Hematopoietic multipotent progenitor cell treated with erythropoietin and hydrocortisone succinate and interleukin-3 and kit ligand, for 6 days (in vitro differentiated cells): ENCODE results near the gene GARIN5B.

ENCODE experiments used
- DNase-seq: peaks from one replicate; pipeline ENCODE4 v3.0.0-alpha.2; 2015

The GARIN5B gene

DNA sequence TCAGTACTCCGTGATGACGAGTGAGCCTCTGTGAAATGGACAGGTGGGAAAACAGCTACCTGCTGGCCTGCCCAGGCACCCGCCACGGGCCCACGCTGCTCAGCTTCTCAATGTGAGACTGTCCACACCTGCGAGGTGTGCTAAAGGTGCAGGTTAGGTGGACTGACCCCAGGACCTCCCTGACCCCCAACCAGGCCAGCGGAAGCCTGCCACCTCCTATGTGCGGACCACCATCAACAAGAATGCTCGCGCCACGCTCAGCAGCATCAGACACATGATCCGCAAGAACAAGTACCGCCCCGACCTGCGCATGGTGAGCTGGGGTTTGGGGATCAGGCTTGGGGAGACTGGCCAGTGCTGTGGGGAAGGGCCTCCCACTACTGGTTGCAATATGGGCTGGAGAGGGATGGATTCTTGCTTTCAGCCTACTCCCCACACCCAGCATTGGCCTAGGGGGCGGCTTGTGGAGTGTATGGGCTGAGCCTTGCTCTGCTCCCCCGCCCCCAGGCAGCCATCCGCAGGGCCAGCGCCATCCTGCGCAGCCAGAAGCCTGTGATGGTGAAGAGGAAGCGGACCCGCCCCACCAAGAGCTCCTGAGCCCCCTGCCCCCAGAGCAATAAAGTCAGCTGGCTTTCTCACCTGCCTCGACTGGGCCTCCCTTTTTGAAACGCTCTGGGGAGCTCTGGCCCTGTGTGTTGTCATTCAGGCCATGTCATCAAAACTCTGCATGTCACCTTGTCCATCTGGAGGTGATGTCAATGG is 24.9 kb upstream of the GARIN5B start:
- no peak for DNase-seq

GRCh38 chr19:55386493-55386971 is 23.5 kb upstream of the GARIN5B start:
- DNase-seq: peak; percentile 36

DNA sequence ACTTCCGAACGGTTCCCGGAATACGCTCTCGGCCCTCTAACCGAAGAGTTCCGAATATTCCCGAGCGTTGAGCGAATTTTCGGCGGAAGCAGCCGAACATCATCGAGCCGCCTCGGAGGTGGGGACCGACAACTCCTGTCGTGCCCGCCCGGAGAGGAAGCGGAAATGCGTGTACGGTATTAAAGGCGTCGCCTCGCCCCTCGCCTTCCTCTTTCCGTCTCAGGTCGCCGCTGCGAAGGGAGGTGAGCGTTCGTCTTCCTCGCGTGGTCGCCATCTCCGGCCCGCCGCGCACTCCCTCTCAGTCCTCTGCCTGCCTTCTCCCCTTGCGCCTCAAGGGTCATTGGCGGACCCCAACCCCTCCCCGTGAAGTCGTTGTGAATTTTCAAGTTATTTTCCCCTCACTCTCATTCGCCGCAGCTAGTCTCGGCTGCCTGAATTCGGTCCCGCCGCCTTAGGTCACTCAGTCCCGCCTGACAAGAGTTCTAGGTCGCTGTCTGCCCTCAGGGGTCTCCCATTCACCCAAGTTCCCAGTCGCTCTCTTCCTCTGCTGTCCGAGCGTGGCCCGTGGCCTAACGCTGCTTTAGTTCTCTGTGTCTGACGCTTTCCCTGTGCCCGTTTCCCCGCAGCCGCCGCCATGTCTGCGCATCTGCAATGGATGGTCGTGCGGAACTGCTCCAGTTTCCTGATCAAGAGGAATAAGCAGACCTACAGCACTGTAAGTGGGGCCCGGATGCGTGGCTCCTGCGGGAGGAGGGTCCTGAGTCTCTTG is 22.8 kb upstream of the GARIN5B start, which contains the start of gene RPL28:
TSS of gene RPL28 (plus strand) at position 209 of the 769 bp plus-strand sequence. CDS start at position 635, 426 bp downstream.
- peak; percentile 99 for DNase-seq

GRCh38 chr19:55384920-55385723 is 22.1 kb upstream of the GARIN5B start:
- DNase-seq: peak; percentile 98

DNA sequence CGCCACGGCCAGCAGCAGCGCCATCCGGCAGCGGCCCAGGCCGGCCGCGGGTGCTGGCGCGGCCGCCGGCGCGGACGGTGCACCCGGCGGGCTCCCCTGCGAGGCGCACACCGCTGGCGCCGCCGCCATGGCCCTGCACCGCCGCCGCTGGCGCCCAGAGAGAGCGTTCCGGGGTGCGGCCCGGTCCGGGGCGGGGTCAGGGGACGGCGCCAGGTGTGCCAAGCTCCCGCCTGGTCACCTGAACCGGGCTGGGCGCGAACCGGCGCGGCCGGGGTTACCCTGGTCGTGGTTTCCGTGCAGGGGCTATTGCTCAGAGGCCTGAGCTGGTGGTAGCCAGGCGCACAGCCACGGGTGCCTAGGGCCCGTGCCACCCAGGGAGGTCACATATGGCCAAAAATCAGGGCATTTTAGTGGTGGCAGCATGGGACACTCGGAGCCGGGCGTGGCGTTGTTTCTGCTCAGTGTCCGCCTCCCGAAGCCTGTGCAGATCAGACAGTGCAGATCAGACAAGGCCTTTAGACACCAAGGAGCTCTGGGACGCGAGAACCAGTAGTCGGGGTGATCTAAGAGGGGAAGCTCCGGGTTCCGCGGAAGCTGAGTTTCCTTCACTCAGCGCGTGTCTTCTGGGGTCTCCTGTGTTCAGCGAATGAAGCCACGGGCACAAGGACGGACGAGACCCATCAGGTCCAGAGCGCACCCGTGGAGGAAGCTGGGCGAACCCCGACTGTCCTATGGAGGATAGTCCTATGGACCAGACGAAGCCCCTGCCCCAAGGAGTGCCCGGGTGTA is 21.3 kb upstream of the GARIN5B start, which contains the start of gene TMEM238:
TSS of gene TMEM238 (minus strand) at position 162 of the 789 bp plus-strand sequence. CDS start at position 129, 33 bp downstream.
- peak; percentile 75 for DNase-seq

DNA sequence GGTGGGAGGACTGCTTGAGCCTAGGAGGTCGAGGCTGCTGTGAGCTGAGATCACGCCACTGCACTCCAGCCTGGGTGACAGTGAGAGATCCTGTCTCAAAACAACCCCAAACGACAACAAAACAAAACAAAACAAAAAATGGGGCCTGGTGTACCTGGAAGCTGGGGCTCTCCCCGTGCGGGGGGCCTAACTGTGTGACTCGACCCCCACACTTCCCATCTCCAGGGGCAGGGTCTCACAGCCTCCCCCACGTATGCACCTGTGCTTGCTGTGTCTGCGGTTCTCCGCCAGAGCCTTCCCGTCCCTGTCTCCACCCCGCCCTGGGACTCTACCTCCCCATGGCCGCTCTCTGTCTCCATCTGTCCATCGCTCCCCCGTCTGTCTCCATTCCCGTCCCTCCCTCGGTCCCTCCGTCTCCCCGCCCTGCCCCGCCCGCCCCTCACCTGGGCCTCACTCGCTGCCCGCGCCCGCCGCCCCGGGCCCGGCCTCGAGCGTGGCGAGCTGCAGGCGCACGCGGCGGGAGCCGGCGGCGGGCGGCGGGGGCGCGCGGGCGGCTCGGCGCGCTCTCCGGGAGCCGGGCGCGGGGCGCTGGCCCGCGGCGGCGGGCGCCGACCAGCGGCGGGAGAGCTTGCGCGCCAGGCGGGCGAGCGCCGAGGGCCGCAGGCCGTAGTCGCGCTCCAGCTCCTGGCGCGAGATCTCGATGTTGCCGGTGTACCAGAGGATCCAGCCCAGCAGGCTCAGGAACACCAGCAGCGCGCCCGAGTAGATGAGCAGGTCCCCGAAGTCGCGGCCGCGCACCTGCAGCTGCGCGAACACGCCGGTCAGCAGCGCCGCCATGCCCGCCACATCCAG is 20.4 kb upstream of the GARIN5B start:
- peak; percentile 77 for DNase-seq

GRCh38 chr19:55382522-55383054 is 19.5 kb upstream of the GARIN5B start:
- no peak for DNase-seq

DNA sequence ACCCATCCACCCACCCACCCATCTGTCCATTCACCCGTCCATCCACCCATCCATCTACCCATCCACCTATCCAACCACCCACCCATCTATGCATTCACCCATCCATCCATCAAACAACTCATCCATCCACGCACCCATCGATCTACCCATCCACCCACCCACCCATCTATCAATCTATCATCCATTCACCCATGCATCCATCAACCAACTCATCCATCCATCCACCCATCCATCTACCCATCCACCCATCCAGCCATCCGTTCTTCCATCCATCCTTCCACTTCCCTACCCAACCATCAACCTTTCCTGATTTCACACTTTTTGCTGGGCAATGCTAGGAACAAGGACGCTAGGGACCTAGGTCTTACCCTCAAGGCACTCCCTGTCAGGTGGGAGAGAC is 19.0 kb upstream of the GARIN5B start:
- no peak for DNase-seq

- no peak for DNase-seq
Measured at GRCh38 chr19:55379174-55379573, 16.1 kb upstream of the GARIN5B start.

DNA sequence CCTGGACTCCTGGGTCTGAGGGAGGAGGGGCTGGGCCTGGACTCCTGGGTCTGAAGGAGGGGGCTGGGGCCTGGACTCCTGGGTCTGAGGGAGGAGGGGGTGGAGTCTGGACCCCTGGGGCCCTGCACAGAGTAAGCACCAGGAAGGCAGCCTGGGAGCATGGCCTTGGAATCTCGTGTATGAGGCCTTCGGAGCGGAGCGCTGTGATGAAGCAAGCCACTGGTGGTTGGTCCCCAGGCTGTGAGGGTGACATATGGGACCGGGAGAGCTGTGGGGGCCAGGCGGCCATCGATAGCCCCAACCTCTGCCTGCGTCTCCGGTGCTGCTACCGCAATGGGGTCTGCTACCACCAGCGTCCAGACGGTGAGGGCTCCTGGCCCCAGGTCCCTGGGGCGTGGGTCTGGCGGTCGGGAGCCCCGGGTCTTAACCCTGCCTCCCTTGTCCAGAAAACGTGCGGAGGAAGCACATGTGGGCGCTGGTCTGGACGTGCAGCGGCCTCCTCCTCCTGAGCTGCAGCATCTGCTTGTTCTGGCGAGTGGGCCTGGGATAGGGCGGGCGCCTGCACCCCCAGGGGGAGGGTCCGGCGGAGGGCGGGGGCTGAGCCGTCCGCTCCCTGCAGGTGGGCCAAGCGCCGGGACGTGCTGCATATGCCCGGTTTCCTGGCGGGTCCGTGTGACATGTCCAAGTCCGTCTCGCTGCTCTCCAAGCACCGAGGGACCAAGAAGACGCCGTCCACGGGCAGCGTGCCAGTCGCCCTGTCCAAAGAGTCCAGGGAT is 14.5 kb upstream of the GARIN5B start:
- DNase-seq: no peak

DNA sequence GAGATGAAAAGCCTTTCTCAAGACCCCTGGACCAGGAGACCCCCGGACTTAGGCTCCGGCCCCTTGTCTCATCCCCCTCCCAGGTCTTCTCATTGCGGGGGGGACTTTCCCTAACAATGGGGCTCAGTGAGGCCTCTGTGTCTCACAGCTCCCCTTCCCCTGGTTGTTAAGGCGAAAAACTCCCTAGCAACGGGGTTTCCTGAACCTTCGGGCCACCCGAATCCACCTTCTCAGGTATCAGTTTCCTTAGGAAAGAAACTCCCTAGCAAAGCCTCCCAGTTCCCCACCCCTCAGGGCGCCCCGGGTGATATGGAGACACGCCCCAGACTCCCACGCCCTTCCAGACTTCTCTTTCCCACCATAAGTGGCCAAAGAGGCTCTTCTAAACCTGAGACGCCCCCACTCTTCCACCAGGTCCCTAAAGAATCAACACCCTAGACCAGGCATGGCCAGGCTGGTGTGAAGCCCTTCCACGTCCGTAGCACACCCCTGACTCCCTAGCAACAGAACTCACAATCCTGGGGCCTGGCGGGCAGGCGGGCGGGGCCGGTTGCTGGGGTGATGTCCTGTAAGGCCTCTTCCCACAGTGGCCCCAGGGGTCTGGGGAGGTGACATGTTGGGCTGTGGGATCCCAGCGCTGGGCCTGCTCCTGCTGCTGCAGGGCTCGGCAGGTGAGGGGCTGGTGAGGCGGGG is 13.3 kb upstream of the GARIN5B start, which contains the start of gene TMEM190:
TSS of gene TMEM190 (plus strand) at position 586 of the 693 bp plus-strand sequence. CDS start at position 614, 28 bp downstream.
- peak; percentile 34 for DNase-seq

GRCh38 chr19:55373993-55374757 is 11.1 kb upstream of the GARIN5B start:
- DNase-seq: no peak

DNA sequence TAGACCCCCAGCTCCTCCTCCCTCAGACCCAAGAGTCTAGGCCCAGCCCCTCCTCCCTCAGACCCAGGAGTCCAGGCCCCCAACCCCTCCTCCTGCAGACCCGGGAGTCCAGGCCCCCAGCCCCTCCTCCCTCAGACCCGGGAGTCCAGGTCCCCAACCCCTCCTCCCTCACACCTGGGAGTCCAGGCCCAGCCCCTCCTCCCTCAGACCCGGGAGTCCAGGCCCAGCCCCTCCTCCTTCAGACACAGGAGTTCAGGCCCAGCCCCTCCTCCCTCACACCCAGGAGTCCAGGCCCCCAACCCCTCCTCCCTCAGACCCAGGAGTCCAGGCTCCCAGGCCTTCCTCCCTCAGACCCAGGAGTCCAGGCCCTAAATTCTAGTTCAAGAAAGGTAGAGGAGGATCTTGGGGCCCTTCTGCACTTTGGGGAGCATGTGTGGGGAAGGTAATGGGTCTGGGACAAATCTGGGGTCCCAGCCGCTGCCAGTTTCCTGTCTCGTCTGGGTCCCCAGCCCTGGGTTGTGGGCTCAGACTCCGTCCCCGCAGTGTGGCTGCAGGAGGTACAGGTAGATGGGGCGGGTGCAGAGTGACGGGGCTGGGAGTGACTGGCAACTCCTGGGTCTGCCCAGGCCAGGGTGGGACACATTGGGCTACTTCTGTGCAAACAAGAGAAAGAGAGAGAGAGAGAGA is 10.4 kb upstream of the GARIN5B start:
- no peak for DNase-seq

GRCh38 chr19:55372316-55373081 is 9.4 kb upstream of the GARIN5B start:
- no peak for DNase-seq

DNA sequence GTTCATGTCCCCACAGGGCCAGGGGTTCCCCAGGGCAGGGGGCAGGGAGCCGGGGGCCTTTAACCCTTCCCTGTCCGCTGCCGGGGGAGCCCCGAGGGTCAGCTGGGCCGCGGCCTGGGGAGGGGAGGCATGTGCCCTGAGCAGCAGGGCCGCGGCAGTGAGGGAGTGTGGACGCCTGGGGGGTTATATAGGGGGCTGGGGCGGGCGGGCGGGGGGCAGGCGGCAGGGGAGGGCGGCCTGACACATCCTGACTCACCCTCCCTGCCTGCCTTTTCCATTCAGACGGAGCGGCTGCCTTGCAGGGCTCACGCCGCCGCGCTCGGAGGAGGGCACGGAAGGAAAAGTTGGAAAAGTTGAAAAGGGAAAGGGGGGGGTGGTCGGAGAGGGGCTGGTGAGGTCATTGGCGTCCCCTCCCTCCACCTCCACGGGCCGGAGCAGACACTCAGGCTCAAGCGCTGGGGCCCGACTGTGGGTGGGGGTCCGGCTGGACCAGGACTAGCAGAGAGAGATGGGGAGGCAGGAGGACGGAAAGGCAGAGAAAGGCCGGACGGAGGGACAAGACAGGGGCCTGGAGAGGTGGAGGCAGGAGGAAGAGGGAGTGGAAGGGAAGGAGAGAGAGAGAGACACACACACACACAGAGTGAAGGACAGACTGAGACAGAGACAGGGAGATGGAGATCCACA is 7.4 kb upstream of the GARIN5B start, which contains the start of gene IL11:
TSS of gene IL11 (minus strand) at position 159 of the 684 bp plus-strand sequence. CDS start at position 6, 153 bp downstream.
- no peak for DNase-seq

DNA sequence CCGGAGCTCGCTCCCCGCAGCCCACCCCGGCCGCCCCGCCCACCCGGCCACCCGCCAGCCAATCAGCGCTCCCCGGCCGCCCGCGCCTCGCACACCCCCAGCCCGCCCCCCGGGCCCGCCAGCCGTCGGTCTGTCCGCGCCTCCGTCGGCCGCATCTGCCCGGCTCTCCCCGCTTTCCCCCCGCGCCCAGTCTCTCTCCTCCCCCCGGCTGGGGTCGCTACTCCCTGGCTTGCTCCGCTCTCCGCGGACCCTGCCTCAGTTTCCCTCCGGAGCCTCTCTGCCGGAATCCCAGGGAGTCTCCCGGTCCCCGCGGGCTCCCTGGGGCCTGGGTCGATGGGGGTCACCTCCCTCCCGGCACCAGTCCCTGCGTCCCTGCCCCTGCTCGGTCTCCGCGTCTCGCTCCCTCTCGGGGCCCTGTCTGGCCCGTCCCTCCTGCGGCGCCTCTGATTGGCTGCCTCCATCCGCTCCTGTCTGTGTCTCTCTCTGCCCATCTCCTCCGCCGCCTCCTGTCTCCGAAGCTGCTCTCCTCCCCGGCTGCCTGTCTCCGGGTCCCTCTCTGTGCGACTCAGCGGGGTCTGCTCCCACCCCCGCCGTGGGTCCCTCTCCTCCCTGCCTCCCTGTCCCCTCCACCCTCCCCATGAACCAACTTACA is 6.7 kb upstream of the GARIN5B start:
- DNase-seq: peak; percentile 57
